H1 (cell line): ENCODE results near the gene PRKCA. TPM values are rescaled to one million over a fixed set of nuclear protein-coding genes. Genes with fewer than 3 reads are reported as not detected.

Source experiments
- BCL11A ChIP-seq, 2 experiments: IDR thresholded peaks; one replicate each; pipeline ENCODE4 v1.6.1; 2011; ENCODE audit warnings: low read depth in 2 of 2, low read length in 2 of 2, mild to moderate bottlenecking in 2 of 2
- CEBPB ChIP-seq: IDR thresholded peaks from 2 replicates; pipeline ENCODE4 v1.6.1; 2012; ENCODE audit warnings: low read depth, low read length
- CHD2 ChIP-seq: IDR thresholded peaks from 2 replicates; pipeline ENCODE4 v1.6.1; 2012; ENCODE audit warnings: low read length, improper control_type of control experiment
- CHD7 ChIP-seq: fragments of 300-600 bp; sonication (generic); IDR thresholded peaks from 2 replicates; pipeline ENCODE4 v1.7.1; 2012; ENCODE audit warnings: low read length, moderate library complexity, mild to moderate bottlenecking, inconsistent platforms; ENCODE audit not compliant: insufficient replicate concordance
- FOSL1 ChIP-seq: IDR thresholded peaks from 2 replicates; pipeline ENCODE4 v1.6.1; 2011; ENCODE audit warnings: mild to moderate bottlenecking, low read depth, low read length, moderate library complexity; ENCODE audit not compliant: insufficient read depth
- JUND ChIP-seq: IDR thresholded peaks from 2 replicates; pipeline ENCODE4 v1.6.1; 2011; ENCODE audit warnings: mild to moderate bottlenecking, improper control_type of control experiment, low read length
- NANOG ChIP-seq: IDR thresholded peaks from 2 replicates; pipeline ENCODE4 v1.6.1; 2011; ENCODE audit warnings: low read length, low read depth, mild to moderate bottlenecking, inconsistent platforms; ENCODE audit not compliant: insufficient read depth, poor library complexity, severe bottlenecking
- RBBP5 ChIP-seq: IDR thresholded peaks from 2 replicates; pipeline ENCODE4 v1.7.1; 2012; ENCODE audit warnings: low read depth, mild to moderate bottlenecking, inconsistent platforms, low read length, moderate library complexity, borderline replicate concordance
- TCF12 ChIP-seq: IDR thresholded peaks from 2 replicates; pipeline ENCODE4 v1.6.1; 2011; ENCODE audit warnings: low read depth, mild to moderate bottlenecking, low read length
- polyA plus RNA-seq, 7 experiments: library from polyadenylated mRNA; depleted of rRNA in 3 of 7; stranded (reverse) in 5 of 7; unstranded in 2 of 7; fragments of >200 nt in 5 of 7; fragments of 200-250 nt in 2 of 7; gene quantifications; 1 replicate in 5 of 7; 2 replicates in 1 of 7; 4 replicates in 1 of 7; pipeline versions ENCODE4 v1.2.1 to v1.2.3, GENCODE V29; 2011 to 2013; ENCODE audit warnings: missing spikeins in 2 of 7, mixed read lengths in 2 of 7
- total RNA-seq: library from RNA; stranded (reverse); fragmentation: NEBNext Ultra II Directional; extraction: Animal tissue kit (Norgen Biotek cat#: 25700); gene quantifications from 2 replicates; pipeline ENCODE4 v1.2.1, GENCODE V29; 2021
- TF ChIP-seq, protein P1 (sequence below): IDR thresholded peaks from 2 replicates; pipeline ENCODE4 v1.6.1; 2012; ENCODE audit warnings: low read length, inconsistent platforms

Gene PRKCA
- total and polyA plus RNA-seq, 2 of the 8 experiments (the other 6 are each of a cell fraction or from before 2014, with no cell fraction given) = 5.8 to 17.8 TPM

DNA sequence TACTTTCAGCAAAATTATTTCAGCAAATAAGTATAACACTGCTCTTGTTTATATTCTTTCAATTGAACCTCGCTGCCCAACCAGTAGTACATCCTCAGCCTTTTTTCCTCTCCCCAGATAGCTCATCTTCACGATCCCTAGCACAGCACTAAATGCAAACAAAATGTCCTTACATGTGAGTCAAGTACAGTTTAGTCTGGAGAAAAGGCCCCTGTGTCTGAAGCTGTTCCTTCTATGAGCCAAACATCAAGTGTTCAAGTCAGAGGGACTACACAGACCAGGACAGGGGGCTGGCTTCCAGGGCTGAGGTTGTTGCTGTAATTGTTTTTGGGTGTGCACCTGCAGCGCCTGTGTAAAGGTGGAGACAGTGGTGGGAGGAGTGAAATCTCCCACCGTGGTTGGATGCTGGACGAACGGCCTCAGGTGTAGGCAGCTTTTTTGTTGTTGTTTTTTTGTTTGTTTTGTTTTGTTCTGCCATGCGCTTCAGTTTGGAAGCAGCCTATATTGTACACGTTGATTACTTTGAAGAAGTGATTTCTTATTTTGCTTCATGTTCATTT is 147.1 kb downstream of the PRKCA start (continued):
- no peak for TF ChIP-seq CHD7
- TF ChIP-seq FOSL1 = no peak
- TF ChIP-seq TCF12 = no peak
- TF ChIP-seq BCL11A (IDR thresholded peaks at IDR 0.05; ENCODE audit: low read depth in 2 of 2, low read length in 2 of 2) = no peak
- TF ChIP-seq JUND = no peak
- TF ChIP-seq NANOG = no peak
- no peak for TF ChIP-seq RBBP5
- TF ChIP-seq, protein P1, sequence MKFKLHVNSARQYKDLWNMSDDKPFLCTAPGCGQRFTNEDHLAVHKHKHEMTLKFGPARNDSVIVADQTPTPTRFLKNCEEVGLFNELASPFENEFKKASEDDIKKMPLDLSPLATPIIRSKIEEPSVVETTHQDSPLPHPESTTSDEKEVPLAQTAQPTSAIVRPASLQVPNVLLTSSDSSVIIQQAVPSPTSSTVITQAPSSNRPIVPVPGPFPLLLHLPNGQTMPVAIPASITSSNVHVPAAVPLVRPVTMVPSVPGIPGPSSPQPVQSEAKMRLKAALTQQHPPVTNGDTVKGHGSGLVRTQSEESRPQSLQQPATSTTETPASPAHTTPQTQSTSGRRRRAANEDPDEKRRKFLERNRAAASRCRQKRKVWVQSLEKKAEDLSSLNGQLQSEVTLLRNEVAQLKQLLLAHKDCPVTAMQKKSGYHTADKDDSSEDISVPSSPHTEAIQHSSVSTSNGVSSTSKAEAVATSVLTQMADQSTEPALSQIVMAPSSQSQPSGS = no peak
- TF ChIP-seq CHD2 = no peak
- TF ChIP-seq CEBPB = no peak
